ENCODE measurements around the gene TNNC2.

DNA sequence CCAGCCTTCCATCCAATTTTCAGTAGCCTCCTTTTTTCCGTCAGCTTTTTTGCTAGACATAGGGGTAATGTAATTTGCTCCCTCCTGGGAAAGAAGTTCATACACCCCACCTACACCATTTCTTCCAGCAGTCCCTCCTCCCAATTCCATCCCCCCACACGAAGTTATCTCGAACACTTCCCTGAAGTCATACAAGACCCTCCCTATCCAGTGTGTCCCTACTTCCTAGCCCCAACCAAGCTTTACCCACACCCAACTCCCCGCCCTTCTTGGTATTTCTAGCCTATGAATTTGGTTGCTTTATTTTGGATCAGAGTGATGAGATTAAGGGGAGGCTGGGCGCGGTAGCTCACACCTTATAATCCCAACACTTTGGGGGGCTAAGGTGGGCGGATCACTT, 13.6 kb downstream of the TNNC2 start:
- TF ChIP-seq SOX5 (CRISPR knock-in tag; IDR thresholded peaks at IDR 0.05; ENCODE audit: borderline replicate concordance), result no peak
- TF ChIP-seq POLR2AphosphoS5 (IDR thresholded peaks at IDR 0.05; ENCODE audit: low read depth, low read length), result no peak
- TF ChIP-seq ZNF432 (CRISPR knock-in tag; IDR thresholded peaks at IDR 0.05; ENCODE audit: borderline replicate concordance), result no peak
- no peak for TF ChIP-seq MAZ (IDR thresholded peaks at IDR 0.05; ENCODE audit: borderline replicate concordance, low read depth, low read length)
- TF ChIP-seq MAZ (CRISPR knock-in tag; IDR thresholded peaks at IDR 0.05; ENCODE audit: low read depth), result no peak
- TF ChIP-seq CEBPB (IDR thresholded peaks at IDR 0.05; ENCODE audit: borderline replicate concordance, low read depth, low read length), result no peak
- TF ChIP-seq, protein P1, sequence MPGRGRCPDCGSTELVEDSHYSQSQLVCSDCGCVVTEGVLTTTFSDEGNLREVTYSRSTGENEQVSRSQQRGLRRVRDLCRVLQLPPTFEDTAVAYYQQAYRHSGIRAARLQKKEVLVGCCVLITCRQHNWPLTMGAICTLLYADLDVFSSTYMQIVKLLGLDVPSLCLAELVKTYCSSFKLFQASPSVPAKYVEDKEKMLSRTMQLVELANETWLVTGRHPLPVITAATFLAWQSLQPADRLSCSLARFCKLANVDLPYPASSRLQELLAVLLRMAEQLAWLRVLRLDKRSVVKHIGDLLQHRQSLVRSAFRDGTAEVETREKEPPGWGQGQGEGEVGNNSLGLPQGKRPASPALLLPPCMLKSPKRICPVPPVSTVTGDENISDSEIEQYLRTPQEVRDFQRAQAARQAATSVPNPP (CRISPR knock-in tag; IDR thresholded peaks at IDR 0.05), result no peak
- TF ChIP-seq, protein P2, sequence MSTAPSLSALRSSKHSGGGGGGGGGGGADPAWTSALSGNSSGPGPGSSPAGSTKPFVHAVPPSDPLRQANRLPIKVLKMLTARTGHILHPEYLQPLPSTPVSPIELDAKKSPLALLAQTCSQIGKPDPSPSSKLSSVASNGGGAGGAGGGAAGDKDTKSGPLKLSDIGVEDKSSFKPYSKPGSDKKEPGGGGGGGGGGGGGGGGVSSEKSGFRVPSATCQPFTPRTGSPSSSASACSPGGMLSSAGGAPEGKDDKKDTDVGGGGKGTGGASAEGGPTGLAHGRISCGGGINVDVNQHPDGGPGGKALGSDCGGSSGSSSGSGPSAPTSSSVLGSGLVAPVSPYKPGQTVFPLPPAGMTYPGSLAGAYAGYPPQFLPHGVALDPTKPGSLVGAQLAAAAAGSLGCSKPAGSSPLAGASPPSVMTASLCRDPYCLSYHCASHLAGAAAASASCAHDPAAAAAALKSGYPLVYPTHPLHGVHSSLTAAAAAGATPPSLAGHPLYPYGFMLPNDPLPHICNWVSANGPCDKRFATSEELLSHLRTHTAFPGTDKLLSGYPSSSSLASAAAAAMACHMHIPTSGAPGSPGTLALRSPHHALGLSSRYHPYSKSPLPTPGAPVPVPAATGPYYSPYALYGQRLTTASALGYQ (CRISPR knock-in tag; IDR thresholded peaks at IDR 0.05), result no peak
- TF ChIP-seq SAFB2 (CRISPR knock-in tag; IDR thresholded peaks at IDR 0.05; ENCODE audit: borderline replicate concordance, low read depth), result no peak
